ENCODE data around the gene TBC1D14.
"Not testable (repeated sequence)": the region's sequence is repeated elsewhere in the genome, so short reads cannot be mapped to it uniquely, and the experiment has no call there.

The TBC1D14 gene

GRCh38 chr4:6972911-6973310 lies 63.3 kb downstream of the TBC1D14 start:
- DNase-seq (ENCODE audit: low spot score), result no peak

GRCh38 chr4:6974138-6974848 lies 64.7 kb downstream of the TBC1D14 start:
- peak; percentile 79 for DNase-seq (ENCODE audit: low spot score)

DNA sequence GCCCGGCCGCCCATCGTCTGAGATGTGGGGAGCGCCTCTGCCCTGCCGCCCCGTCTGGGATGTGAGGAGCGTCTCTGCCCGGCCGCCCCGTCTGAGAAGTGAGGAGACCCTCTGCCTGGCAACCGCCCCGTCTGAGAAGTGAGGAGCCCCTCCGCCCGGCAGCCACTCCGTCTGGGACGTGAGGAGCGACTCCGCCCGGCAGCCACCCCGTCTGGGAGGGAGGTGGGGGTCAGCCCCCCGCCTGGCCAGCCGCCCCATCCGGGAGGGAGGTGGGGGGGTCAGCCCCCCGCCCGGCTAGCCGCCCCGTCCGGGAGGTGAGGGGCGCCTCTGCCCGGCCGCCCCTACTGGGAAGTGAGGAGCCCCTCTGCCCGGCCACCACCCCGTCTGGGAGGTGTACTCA lies 68.2 kb downstream of the TBC1D14 start:
- not testable (repeated sequence) for DNase-seq (ENCODE audit: low spot score)

DNA sequence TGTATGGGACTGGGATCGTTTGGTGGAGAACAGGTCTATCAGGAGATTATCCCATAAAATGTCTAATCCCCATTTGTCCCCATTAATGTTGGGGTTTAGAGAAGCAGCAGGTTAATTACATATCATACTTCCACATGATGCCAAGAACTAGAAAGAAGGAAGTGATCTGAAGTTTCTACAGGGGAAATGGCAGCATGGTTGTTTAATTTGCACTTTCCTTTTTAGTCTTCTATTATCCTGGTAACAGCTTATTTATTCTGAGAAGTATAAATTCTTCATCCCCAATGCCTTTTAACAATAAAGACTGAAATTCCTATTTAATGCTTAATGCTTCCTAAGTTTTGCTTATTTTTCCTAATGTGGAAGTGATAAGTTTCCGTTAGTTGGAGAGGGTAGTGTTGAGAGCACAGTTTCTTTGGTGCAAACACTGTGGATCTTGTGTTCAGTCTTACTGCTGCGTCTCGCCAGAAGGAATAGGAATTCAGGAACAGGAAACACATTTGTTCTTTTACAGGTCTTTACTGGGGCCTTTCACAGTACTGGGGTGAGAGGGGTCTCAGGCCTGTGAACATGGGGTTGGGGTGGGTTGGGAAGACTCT lies 74.0 kb downstream of the TBC1D14 start:
- no peak for DNase-seq (ENCODE audit: low spot score)

DNA sequence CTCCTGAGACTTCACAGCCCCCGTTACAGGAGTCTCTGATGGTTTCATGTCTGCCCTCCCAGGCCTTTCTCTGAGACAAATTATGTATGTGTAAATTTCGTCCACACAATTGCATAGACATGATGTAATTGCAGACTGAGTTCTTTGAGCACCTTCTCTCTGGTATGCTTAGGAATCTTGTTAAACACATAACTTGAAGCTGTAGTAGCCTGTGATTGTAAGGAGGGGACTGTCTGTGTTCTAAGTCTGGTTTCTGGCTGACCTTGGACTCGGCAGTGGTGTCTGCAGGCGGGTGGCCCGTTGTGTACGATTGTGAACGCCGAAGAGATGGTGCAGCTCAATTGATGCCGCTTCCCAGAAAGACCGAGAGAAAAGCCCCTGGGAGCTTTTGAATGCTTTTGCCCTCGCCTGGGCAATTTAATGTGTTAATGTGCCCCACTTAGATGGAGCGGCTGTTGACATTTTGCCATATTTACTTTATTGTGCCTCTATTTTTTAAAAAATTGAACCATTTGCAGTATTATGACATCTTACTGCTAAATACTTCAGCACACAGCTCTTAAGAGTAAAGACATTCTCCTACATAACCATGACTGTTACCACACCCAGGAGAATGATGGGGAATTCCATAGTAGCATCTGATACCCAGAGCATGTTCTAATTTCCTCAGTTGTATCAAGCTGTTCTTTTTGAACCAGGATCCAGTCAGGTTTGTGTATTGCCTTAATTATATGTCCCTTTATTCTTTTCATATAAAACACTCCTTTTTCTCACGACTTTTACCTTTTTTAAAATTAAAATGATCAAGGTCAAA lies 75.2 kb downstream of the TBC1D14 start:
- DNase-seq (ENCODE audit: low spot score), result no peak

- DNase-seq (ENCODE audit: low spot score), result no peak
Measured at GRCh38 chr4:6986072-6986780, 76.6 kb downstream of the TBC1D14 start.

GRCh38 chr4:6986781-6987587 lies 77.4 kb downstream of the TBC1D14 start:
- peak; percentile 94 for DNase-seq (ENCODE audit: low spot score)

GRCh38 chr4:6987588-6987961 lies 77.9 kb downstream of the TBC1D14 start:
- DNase-seq (ENCODE audit: low spot score), result no peak

GRCh38 chr4:6988016-6988715 lies 78.5 kb downstream of the TBC1D14 start:
- no peak for DNase-seq (ENCODE audit: low spot score)

- no peak for DNase-seq (ENCODE audit: low spot score)
Measured at GRCh38 chr4:6989331-6989923, 79.8 kb downstream of the TBC1D14 start.

GRCh38 chr4:6990661-6991060 lies 81.0 kb downstream of the TBC1D14 start:
- no peak for DNase-seq (ENCODE audit: low spot score)

- DNase-seq (ENCODE audit: low spot score), result no peak
Measured at GRCh38 chr4:6991249-6991648, 81.6 kb downstream of the TBC1D14 start.

DNA sequence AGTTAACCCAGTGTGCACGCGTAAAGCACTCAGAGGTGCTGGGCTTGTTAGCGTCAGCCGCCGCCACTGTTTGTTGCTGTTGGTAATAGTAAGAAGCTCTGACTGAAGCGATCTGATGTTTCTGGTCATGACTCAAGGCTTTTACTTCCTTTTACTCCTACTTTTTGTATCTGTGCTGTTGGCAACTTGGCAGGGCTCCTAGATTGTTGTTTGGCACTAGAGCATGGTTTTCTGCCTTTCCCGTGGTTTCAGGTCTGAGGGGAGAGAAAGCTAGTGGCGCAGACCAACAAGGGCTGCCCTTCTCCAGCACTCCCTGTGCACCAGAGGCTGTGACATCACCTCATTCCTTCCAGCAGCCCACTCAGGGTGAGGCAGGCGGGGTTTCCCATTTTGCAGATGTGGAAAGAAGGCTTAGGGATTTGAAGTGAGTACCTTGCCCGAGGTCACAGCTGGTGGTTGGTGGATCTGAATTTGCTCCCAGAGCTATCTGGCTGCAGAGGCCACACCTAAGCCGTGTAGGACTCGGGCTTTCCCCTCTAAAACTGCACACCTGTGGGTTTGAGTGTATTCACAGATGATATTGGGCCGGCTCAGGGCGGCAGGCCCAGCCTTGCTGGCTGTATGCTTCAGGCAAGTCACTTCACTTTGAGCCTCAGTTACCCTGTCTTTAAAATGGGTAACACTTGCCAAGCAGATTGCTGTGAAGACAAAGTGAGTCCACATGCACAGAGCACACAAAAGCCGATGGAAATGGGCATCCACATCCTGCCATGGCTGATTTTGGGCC lies 82.3 kb downstream of the TBC1D14 start:
- DNase-seq (ENCODE audit: low spot score), result no peak

DNA sequence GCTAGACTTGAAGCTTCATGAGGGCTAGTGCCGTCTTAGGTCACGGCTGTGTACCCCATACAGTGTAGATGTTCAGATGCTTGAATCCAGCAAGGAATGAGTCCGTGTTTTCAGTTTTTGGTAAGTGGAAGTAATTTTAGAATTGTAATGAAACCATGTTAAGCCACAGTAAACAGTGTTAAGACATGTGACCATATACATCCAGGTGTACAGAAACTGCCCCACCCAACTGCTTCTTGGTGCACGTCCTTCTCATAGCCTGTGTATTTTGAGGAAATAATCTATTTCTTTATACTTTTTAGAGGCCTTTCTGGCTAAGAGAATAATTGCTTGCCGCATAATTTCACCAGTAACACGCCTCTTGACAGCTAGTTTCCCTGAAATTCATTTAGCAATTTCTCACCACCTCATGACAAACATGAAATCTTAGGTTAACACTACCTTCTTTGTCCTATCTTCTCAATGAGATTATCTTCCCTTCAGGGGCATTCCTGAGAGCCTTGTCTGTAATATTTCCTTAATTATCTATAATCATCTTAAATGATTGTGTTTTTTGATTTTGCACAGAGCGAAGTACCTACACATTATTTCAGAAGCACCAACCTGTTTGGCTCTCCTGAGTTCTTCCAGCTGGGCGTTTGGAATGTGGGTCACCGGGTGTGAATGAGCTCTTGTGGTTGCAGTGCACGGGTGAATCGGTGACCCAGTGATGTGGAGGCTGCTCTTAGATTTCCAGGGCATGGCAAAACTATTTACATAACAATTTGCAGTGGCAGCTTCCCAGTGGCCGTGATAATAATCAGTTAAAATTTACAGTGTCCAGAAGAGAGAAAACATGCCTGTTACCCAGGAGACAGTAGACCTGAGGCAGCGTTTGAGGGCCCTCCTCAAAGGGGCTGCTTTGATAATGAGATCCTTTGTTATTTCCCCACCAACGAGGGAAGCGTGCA lies 83.4 kb downstream of the TBC1D14 start:
- DNase-seq (ENCODE audit: low spot score), result no peak

- DNase-seq (ENCODE audit: low spot score), result no peak
Measured at GRCh38 chr4:6996481-6996880, 86.9 kb downstream of the TBC1D14 start.

DNA sequence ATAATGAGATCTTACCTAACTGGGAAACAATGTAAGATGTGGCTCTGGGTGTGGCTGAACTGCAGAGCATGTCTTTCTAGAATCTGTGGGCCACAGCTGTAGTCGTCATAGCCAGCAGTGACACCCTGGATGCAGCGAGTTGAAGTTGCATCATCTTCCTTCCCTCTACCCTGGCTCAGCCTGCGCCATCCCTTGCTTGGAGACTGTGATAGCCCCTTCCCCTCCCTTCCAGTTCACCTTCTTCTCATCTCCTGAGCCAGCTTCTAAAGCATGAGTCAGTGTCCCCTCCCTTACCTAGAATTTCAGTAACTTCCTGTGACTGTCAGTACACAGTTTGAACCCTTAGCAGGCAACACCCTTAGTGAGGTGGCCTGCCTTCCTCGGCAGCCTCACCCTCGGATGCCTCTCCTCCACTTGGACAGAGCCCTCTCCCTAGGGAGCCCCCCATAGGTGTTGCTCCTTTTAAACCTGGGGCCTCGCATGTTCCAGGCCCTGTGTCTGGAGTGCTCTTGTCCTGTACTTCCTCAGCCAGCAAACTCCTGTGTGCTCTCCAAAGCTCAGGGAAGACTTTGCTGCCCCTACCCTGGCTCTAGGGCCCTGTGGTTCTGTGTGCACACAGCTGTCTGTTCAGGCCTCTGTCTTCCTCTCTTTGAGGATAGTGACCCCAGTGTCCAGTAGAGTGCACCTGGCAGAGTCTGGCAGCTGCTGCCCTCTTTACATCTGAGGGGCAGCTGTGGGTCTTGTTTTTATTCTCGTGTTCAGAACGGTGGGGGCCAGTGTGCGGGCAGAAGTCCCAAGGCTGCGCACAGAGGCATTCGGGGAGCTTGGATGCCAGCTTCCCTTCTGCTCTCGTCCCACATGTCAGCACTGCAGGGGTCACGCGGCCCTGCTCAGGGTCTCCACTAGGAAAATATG lies 89.8 kb downstream of the TBC1D14 start:
- peak; percentile 18 for DNase-seq (ENCODE audit: low spot score)

GRCh38 chr4:7000421-7001176 lies 91.0 kb downstream of the TBC1D14 start:
- no peak for DNase-seq (ENCODE audit: low spot score)
